ENCODE measurements around the gene USF2. TPM values are rescaled to one million over a fixed set of nuclear protein-coding genes. Genes with fewer than 3 reads are reported as not detected.

Gene USF2
- total RNA-seq, 4 donors from 2014 or later, result 75.1 to 137 (median 93.0) TPM

- 79 to 91% methylated on average over 3 to 4 of the region's 9 CpGs for WGBS, 2 donors (ENCODE audit: low coverage in 1 of 2)
- no peak for ATAC-seq
- H3K27ac ChIP-seq, result no peak overlapping the region
- no peak overlapping the region for H3K4me3 ChIP-seq
- no peaks in the 10 kb centered on the region for H3K9me3 ChIP-seq
- no peaks in the 10 kb centered on the region for H3K4me1 ChIP-seq
- H3K36me3 ChIP-seq, result no peaks in the 10 kb centered on the region
- TF ChIP-seq EP300 (IDR thresholded peaks at IDR 0.05) (no peak), POLR2AphosphoS5 (IDR thresholded peaks at IDR 0.05) (no peak), POLR2A (IDR thresholded peaks at IDR 0.05) (no peak), CTCF (IDR thresholded peaks at IDR 0.05) (no peak)
- peaks cover 43% of the 10 kb centered on the region for H3K27me3 ChIP-seq
These were observed 47.8 kb downstream of the USF2 start for GRCh38 chr19:35316560-35316959.

- Histone ChIP-seq H3K27me3 (peaks cover 34% of the 10 kb centered on the region), H3K4me3 (no peak overlapping the region), H3K4me1 (no peaks in the 10 kb centered on the region), H3K9me3 (peaks cover 0 to 8% (median 0%) of the 10 kb centered on the region in 3 donors), H3K36me3 (no peaks in the 10 kb centered on the region), H3K27ac (no peak overlapping the region)
- ATAC-seq, result no peak
- 82 to 100% methylated on average over 2 to 6 of the region's 7 CpGs for WGBS, 2 donors (ENCODE audit: low coverage in 1 of 2)
- no peak for TF ChIP-seq POLR2A (IDR thresholded peaks at IDR 0.05)
- TF ChIP-seq CTCF (IDR thresholded peaks at IDR 0.05), result no peak
- TF ChIP-seq EP300 (IDR thresholded peaks at IDR 0.05), result no peak
These were observed 48.8 kb downstream of the USF2 start for GRCh38 chr19:35317464-35318043.

- peak overlapping the region in 1 of 4 donors; percentile 17 for H3K27ac ChIP-seq
- ATAC-seq, result peak; percentile 85
- WGBS, 2 donors (ENCODE audit: low coverage in 1 of 2), result 48 to 68% methylated on average over 7 to 11 of the region's 16 CpGs
- peaks cover 0 to 8% (median 0%) of the 10 kb centered on the region in 3 donors for H3K9me3 ChIP-seq
- no peak for TF ChIP-seq EP300 (IDR thresholded peaks at IDR 0.05)
- peak; percentile 38 for TF ChIP-seq POLR2AphosphoS5 (IDR thresholded peaks at IDR 0.05)
- TF ChIP-seq CTCF (IDR thresholded peaks at IDR 0.05), result no peak
- peaks cover 22% of the 10 kb centered on the region for H3K27me3 ChIP-seq
- H3K4me3 ChIP-seq, result no peak overlapping the region
- no peaks in the 10 kb centered on the region for H3K4me1 ChIP-seq
- no peaks in the 10 kb centered on the region for H3K36me3 ChIP-seq
These were observed 50.1 kb downstream of the USF2 start for GRCh38 chr19:35318679-35319448.

GRCh38 chr19:35320065-35320713 is 51.4 kb downstream of the USF2 start:
- Histone ChIP-seq H3K4me1 (no peaks in the 10 kb centered on the region), H3K27me3 (peaks cover 15% of the 10 kb centered on the region), H3K9me3 (peaks cover 0 to 8% (median 0%) of the 10 kb centered on the region in 3 donors), H3K4me3 (no peak overlapping the region), H3K27ac (no peak overlapping the region), H3K36me3 (no peaks in the 10 kb centered on the region)
- TF ChIP-seq CTCF (IDR thresholded peaks at IDR 0.05) (no peak), POLR2A (IDR thresholded peaks at IDR 0.05) (no peak), EP300 (IDR thresholded peaks at IDR 0.05) (no peak), POLR2AphosphoS5 (IDR thresholded peaks at IDR 0.05) (no peak)
- WGBS, 2 donors (ENCODE audit: low coverage in 1 of 2), result 20 to 53% methylated on average over 4 to 7 of the region's 12 CpGs
- ATAC-seq, result no peak

All from gastroesophageal sphincter (tissue), 4 donors.